GM10847 (cell line): ENCODE results near the gene SMO.

Experiments
- POLR2A ChIP-seq: IDR thresholded peaks from 2 replicates; pipeline ENCODE4 v1.6.1; 2011; ENCODE audit not compliant: insufficient read length; ENCODE audit errors: extremely low read depth

SMO gene

GRCh38 chr7:129188372-129188891 is at the start of gene SMO:
Gene SMO (plus strand): TSS chr7:129188633. CDS start chr7:129189152, 519 bp downstream.
- TF ChIP-seq POLR2A, result no peak

- no peak for TF ChIP-seq POLR2A
Measured at GRCh38 chr7:129143724-129144094, 44.7 kb upstream of the SMO start.

- TF ChIP-seq POLR2A, result peak; percentile 48
Measured at GRCh38 chr7:129144095-129144833, 44.2 kb upstream of the SMO start, which contains the start of gene TSPAN33. Gene TSPAN33 (plus strand): TSS chr7:129144707. CDS start chr7:129144981, 274 bp downstream.

- peak; percentile 7 for TF ChIP-seq POLR2A
Measured at GRCh38 chr7:129144834-129145668, 43.4 kb upstream of the SMO start.

- peak; percentile 31 for TF ChIP-seq POLR2A
Measured at GRCh38 chr7:129146237-129146979, 42.0 kb upstream of the SMO start.

- TF ChIP-seq POLR2A, result no peak
Measured at GRCh38 chr7:129147731-129148130, 40.7 kb upstream of the SMO start.

GRCh38 chr7:129149511-129149910 is 38.9 kb upstream of the SMO start:
- TF ChIP-seq POLR2A, result no peak

GRCh38 chr7:129150199-129150996 is 38.0 kb upstream of the SMO start:
- no peak for TF ChIP-seq POLR2A

GRCh38 chr7:129157651-129158050 is 30.8 kb upstream of the SMO start:
- no peak for TF ChIP-seq POLR2A

- TF ChIP-seq POLR2A, result no peak
Measured at GRCh38 chr7:129159539-129159938, 28.9 kb upstream of the SMO start.

- no peak for TF ChIP-seq POLR2A
Measured at GRCh38 chr7:129160161-129160905, 28.1 kb upstream of the SMO start.

GRCh38 chr7:129161524-129162225 is 26.8 kb upstream of the SMO start:
- no peak for TF ChIP-seq POLR2A

- no peak for TF ChIP-seq POLR2A
Measured at GRCh38 chr7:129162732-129163131, 25.7 kb upstream of the SMO start.
